ENCODE data around the gene ABTB2.

ABTB2 gene

GRCh38 chr11:34250732-34251588, 106.8 kb downstream of the ABTB2 start:
- no peak for TF ChIP-seq CTCF (IDR thresholded peaks at IDR 0.05)

GRCh38 chr11:34250211-34250610, 107.6 kb downstream of the ABTB2 start:
- TF ChIP-seq CTCF (IDR thresholded peaks at IDR 0.05), result no peak

- TF ChIP-seq CTCF (IDR thresholded peaks at IDR 0.05), result no peak
These were observed 108.4 kb downstream of the ABTB2 start for GRCh38 chr11:34249439-34249838.

GRCh38 chr11:34245041-34245440, 112.8 kb downstream of the ABTB2 start:
- no peak for TF ChIP-seq CTCF (IDR thresholded peaks at IDR 0.05)

- no peak for TF ChIP-seq CTCF (IDR thresholded peaks at IDR 0.05)
These were observed 114.0 kb downstream of the ABTB2 start for GRCh38 chr11:34243600-34244464.

- TF ChIP-seq CTCF (IDR thresholded peaks at IDR 0.05), result no peak
These were observed 115.7 kb downstream of the ABTB2 start for GRCh38 chr11:34242037-34242625.

GRCh38 chr11:34240150-34240494, 117.7 kb downstream of the ABTB2 start:
- TF ChIP-seq CTCF (IDR thresholded peaks at IDR 0.05), result no peak
